K562 (cell line): Measurements from ENCODE around the gene TMEM61. TPM values are rescaled to one million over a fixed set of nuclear protein-coding genes. Genes with fewer than 3 reads are reported as not detected.
A peak's percentile ranks its signal among the peaks of the same experiment; 100 is the strongest.

Experiments
- BRD4 ChIP-seq: fragments of 200-600 bp; sonication (generic); IDR thresholded peaks from 2 replicates; pipeline ENCODE4 v1.6.1; 2017; ENCODE audit warnings: inconsistent platforms
- EP400 ChIP-seq: fragments of 450-650 bp; IDR thresholded peaks from 2 replicates; pipeline ENCODE4 v1.6.1; 2017; ENCODE audit warnings: antibody characterized with exemption, mild to moderate bottlenecking, moderate library complexity
- GABPB1 ChIP-seq: sonication (generic); formaldehyde crosslinking; IDR thresholded peaks from 2 replicates; pipeline ENCODE4 v1.8.0; 2022; ENCODE audit warnings: mild to moderate bottlenecking, missing genetic modification reagents
- MAFF ChIP-seq: IDR thresholded peaks from 2 replicates; pipeline ENCODE4 v1.6.1; 2012; ENCODE audit warnings: low read length, improper control_type of control experiment
- MCM5 ChIP-seq: fragments of 450-650 bp; IDR thresholded peaks from 2 replicates; pipeline ENCODE4 v1.6.1; 2016; ENCODE audit warnings: low read depth
- PHF21A ChIP-seq: fragments of 450-650 bp; IDR thresholded peaks from 2 replicates; pipeline ENCODE4 v1.6.1; 2017; ENCODE audit warnings: low read depth, borderline replicate concordance
- RUNX1 ChIP-seq: sonication (generic); IDR thresholded peaks from 2 replicates; pipeline ENCODE4 v1.6.1; 2016; ENCODE audit warnings: antibody characterized with exemption, low read depth
- SRSF3 ChIP-seq: fragments of 200-400 bp; formaldehyde crosslinking; IDR thresholded peaks from 2 replicates; pipeline ENCODE4 v1.6.1; 2016; ENCODE audit warnings: mild to moderate bottlenecking, low read length, moderate library complexity; ENCODE audit not compliant: insufficient read depth
- TAL1 ChIP-seq: fragments of 450-650 bp; IDR thresholded peaks from 2 replicates; pipeline ENCODE4 v1.6.1; 2016; ENCODE audit warnings: mild to moderate bottlenecking
- TEAD1 ChIP-seq, 2 experiments: fragments of 450-650 bp in 1 of 2; sonication (generic) in 1 of 2; formaldehyde crosslinking; IDR thresholded peaks; 2 replicates each; pipeline versions ENCODE4 v1.4.0 to v1.8.0; 2020 to 2022; ENCODE audit warnings: mild to moderate bottlenecking in 2 of 2, missing genetic modification reagents in 1 of 2
- TRIM24 ChIP-seq, 2 experiments: fragments of 450-650 bp; IDR thresholded peaks; 2 replicates each; pipeline ENCODE4 v1.6.1; 2016
- ZNF212 ChIP-seq: fragments of 450-650 bp; formaldehyde crosslinking; IDR thresholded peaks from 2 replicates; pipeline ENCODE4 v1.4.0; 2020; ENCODE audit warnings: mild to moderate bottlenecking
- ZNF239 ChIP-seq: fragments of 250-450 bp; sonication (Bioruptor Pico); IDR thresholded peaks from 2 replicates; pipeline ENCODE4 v1.4.0; 2020; ENCODE audit warnings: mild to moderate bottlenecking
- ZNF444 ChIP-seq: fragments of 250-450 bp; sonication (Bioruptor Pico); IDR thresholded peaks from 2 replicates; pipeline ENCODE4 v1.4.0; 2020; ENCODE audit warnings: mild to moderate bottlenecking, moderate library complexity
- ZNF668 ChIP-seq: fragments of 250-450 bp; sonication (Bioruptor Pico); IDR thresholded peaks from 2 replicates; pipeline ENCODE4 v1.8.0; 2022; ENCODE audit warnings: mild to moderate bottlenecking, inconsistent platforms
- ZNF79 ChIP-seq: fragments of 250-450 bp; sonication (Bioruptor Pico); IDR thresholded peaks from 2 replicates; pipeline ENCODE4 v1.4.0; 2020; ENCODE audit warnings: low read depth, mild to moderate bottlenecking, moderate library complexity
- polyA plus RNA-seq, 8 experiments: library from polyadenylated mRNA; depleted of rRNA in 4 of 8; stranded (reverse) in 5 of 8; unstranded in 3 of 8; fragments of >200 nt; fragmentation: Nextera tagmentation in 2 of 8; fragmentation: Illumina TruSeq in 1 of 8; extraction: Ambion mirVana in 2 of 8; extraction: Trizol in 1 of 8; gene quantifications; 2 replicates each; pipeline versions ENCODE4 v1.2.1 to v1.2.3, GENCODE V29; 2011 to 2014; ENCODE audit warnings: inconsistent platforms in 1 of 8, missing spikeins in 1 of 8
- total RNA-seq, 7 experiments: library from RNA; depleted of rRNA in 6 of 7; stranded (reverse); fragments of >200 nt in 6 of 7; fragmentation: Illumina TruSeq in 2 of 7; extraction: Trizol in 2 of 7; gene quantifications; 2 replicates each; pipeline versions ENCODE4 v1.2.1 to v1.2.3, GENCODE V29; 2011 to 2021; ENCODE audit warnings: low replicate concordance in 1 of 7
- TF ChIP-seq, protein P1 (sequence below): fragments of 450-650 bp; IDR thresholded peaks from 2 replicates; pipeline ENCODE4 v1.6.1; 2017; ENCODE audit warnings: antibody characterized with exemption
- TF ChIP-seq, protein P2 (sequence below): fragments of 250-450 bp; sonication (Bioruptor Pico); IDR thresholded peaks from 2 replicates; pipeline ENCODE4 v1.4.0; 2020; ENCODE audit warnings: mild to moderate bottlenecking, moderate library complexity
- TF ChIP-seq, protein P3 (sequence below): fragments of 450-650 bp; conservative IDR thresholded peaks from 2 replicates; pipeline ENCODE4 v1.6.1; 2016; ENCODE audit warnings: missing genetic modification characterization, low read depth, mild to moderate bottlenecking, control low read depth, missing compliant biosample characterization
- TF ChIP-seq, protein P4 (sequence below): sonication (generic); formaldehyde crosslinking; IDR thresholded peaks from 2 replicates; pipeline ENCODE4 v1.8.1; 2023; ENCODE audit warnings: missing genetic modification reagents, mild to moderate bottlenecking, borderline replicate concordance

The TMEM61 gene
- total and polyA plus RNA-seq, 9 of the 15 experiments (the other 6 are each of a cell fraction or from before 2014, with no cell fraction given): not detected

DNA sequence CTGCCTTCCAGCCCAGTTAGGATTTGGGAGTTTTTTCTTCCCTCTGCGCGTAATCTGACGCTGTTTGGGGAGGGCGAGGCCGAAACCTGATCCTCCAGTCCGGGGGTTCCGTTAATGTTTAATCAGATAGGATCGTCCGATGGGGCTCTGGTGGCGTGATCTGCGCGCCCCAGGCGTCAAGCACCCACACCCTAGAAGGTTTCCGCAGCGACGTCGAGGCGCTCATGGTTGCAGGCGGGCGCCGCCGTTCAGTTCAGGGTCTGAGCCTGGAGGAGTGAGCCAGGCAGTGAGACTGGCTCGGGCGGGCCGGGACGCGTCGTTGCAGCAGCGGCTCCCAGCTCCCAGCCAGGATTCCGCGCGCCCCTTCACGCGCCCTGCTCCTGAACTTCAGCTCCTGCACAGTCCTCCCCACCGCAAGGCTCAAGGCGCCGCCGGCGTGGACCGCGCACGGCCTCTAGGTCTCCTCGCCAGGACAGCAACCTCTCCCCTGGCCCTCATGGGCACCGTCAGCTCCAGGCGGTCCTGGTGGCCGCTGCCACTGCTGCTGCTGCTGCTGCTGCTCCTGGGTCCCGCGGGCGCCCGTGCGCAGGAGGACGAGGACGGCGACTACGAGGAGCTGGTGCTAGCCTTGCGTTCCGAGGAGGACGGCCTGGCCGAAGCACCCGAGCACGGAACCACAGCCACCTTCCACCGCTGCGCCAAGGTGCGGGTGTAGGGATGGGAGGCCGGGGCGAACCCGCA lies 59.1 kb downstream of the TMEM61 start, which contains the start of gene PCSK9 (continued):
- TF ChIP-seq, protein P1, sequence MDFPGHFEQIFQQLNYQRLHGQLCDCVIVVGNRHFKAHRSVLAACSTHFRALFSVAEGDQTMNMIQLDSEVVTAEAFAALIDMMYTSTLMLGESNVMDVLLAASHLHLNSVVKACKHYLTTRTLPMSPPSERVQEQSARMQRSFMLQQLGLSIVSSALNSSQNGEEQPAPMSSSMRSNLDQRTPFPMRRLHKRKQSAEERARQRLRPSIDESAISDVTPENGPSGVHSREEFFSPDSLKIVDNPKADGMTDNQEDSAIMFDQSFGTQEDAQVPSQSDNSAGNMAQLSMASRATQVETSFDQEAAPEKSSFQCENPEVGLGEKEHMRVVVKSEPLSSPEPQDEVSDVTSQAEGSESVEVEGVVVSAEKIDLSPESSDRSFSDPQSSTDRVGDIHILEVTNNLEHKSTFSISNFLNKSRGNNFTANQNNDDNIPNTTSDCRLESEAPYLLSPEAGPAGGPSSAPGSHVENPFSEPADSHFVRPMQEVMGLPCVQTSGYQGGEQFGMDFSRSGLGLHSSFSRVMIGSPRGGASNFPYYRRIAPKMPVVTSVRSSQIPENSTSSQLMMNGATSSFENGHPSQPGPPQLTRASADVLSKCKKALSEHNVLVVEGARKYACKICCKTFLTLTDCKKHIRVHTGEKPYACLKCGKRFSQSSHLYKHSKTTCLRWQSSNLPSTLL: no peak
- no peak for TF ChIP-seq ZNF79 (CRISPR knock-in tag)
- TF ChIP-seq EP400: peak; percentile 53; the same call in 1 of the 2 replicates
- TF ChIP-seq PHF21A: no peak
- TF ChIP-seq, protein P2, sequence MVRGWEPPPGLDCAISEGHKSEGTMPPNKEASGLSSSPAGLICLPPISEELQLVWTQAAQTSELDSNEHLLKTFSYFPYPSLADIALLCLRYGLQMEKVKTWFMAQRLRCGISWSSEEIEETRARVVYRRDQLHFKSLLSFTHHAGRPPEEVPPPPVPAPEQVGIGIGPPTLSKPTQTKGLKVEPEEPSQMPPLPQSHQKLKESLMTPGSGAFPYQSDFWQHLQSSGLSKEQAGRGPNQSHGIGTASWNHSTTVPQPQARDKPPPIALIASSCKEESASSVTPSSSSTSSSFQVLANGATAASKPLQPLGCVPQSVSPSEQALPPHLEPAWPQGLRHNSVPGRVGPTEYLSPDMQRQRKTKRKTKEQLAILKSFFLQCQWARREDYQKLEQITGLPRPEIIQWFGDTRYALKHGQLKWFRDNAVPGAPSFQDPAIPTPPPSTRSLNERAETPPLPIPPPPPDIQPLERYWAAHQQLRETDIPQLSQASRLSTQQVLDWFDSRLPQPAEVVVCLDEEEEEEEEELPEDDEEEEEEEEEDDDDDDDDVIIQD (CRISPR knock-in tag): no peak
- no peak for TF ChIP-seq ZNF212 (CRISPR knock-in tag)
- TF ChIP-seq, protein P3, sequence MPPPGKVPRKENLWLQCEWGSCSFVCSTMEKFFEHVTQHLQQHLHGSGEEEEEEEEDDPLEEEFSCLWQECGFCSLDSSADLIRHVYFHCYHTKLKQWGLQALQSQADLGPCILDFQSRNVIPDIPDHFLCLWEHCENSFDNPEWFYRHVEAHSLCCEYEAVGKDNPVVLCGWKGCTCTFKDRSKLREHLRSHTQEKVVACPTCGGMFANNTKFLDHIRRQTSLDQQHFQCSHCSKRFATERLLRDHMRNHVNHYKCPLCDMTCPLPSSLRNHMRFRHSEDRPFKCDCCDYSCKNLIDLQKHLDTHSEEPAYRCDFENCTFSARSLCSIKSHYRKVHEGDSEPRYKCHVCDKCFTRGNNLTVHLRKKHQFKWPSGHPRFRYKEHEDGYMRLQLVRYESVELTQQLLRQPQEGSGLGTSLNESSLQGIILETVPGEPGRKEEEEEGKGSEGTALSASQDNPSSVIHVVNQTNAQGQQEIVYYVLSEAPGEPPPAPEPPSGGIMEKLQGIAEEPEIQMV (tag): no peak
- no peak for TF ChIP-seq SRSF3
- TF ChIP-seq GABPB1 (CRISPR knock-in tag): peak; percentile 28; the same call in 1 of the 2 replicates
- no peak for TF ChIP-seq ZNF668 (CRISPR knock-in tag)
- TF ChIP-seq, protein P4, sequence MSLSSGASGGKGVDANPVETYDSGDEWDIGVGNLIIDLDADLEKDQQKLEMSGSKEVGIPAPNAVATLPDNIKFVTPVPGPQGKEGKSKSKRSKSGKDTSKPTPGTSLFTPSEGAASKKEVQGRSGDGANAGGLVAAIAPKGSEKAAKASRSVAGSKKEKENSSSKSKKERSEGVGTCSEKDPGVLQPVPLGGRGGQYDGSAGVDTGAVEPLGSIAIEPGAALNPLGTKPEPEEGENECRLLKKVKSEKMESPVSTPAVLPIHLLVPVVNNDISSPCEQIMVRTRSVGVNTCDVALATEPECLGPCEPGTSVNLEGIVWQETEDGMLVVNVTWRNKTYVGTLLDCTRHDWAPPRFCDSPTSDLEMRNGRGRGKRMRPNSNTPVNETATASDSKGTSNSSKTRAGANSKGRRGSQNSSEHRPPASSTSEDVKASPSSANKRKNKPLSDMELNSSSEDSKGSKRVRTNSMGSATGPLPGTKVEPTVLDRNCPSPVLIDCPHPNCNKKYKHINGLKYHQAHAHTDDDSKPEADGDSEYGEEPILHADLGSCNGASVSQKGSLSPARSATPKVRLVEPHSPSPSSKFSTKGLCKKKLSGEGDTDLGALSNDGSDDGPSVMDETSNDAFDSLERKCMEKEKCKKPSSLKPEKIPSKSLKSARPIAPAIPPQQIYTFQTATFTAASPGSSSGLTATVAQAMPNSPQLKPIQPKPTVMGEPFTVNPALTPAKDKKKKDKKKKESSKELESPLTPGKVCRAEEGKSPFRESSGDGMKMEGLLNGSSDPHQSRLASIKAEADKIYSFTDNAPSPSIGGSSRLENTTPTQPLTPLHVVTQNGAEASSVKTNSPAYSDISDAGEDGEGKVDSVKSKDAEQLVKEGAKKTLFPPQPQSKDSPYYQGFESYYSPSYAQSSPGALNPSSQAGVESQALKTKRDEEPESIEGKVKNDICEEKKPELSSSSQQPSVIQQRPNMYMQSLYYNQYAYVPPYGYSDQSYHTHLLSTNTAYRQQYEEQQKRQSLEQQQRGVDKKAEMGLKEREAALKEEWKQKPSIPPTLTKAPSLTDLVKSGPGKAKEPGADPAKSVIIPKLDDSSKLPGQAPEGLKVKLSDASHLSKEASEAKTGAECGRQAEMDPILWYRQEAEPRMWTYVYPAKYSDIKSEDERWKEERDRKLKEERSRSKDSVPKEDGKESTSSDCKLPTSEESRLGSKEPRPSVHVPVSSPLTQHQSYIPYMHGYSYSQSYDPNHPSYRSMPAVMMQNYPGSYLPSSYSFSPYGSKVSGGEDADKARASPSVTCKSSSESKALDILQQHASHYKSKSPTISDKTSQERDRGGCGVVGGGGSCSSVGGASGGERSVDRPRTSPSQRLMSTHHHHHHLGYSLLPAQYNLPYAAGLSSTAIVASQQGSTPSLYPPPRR (CRISPR knock-in tag): no peak
- no peak for TF ChIP-seq MAFF
- TF ChIP-seq TAL1: no peak
- no peak for TF ChIP-seq MCM5
- TF ChIP-seq ZNF239 (CRISPR knock-in tag): no peak
- 0 out of 4 replicates have a peak, but pooled peaks of 1 of the 2 experiments have one; percentile 13 for TF ChIP-seq TRIM24 (IDR thresholded peaks at IDR 0.05)
- no peak for TF ChIP-seq BRD4
- no peak for TF ChIP-seq RUNX1
- TF ChIP-seq ZNF444 (CRISPR knock-in tag): no peak
- 0 out of 4 replicates have a peak, but pooled peaks of 1 of the 2 experiments have one; percentile 18 for TF ChIP-seq TEAD1 (CRISPR knock-in tag; IDR thresholded peaks at IDR 0.05)
